HG02852 (cell line): ENCODE results near the gene S100A10.

Experiments used
- ATAC-seq: cut with Tn5 transposase; IDR thresholded peaks from one replicate; pipeline ENCODE4 v1.9.1; 2021; ENCODE audit warnings: mild to moderate bottlenecking, moderate library complexity; ENCODE audit not compliant: unreplicated experiment

Gene S100A10

GRCh38 chr1:151939141-151939540 is 54.5 kb downstream of the S100A10 start:
- no peak for ATAC-seq

GRCh38 chr1:151936653-151937052 is 57.0 kb downstream of the S100A10 start:
- no peak for ATAC-seq

- ATAC-seq, result no peak
Observed at GRCh38 chr1:151935894-151936602, 57.6 kb downstream of the S100A10 start.

GRCh38 chr1:151935154-151935553 is 58.5 kb downstream of the S100A10 start:
- no peak for ATAC-seq

- no peak for ATAC-seq
Observed at GRCh38 chr1:151934048-151934493, 59.6 kb downstream of the S100A10 start.
